HG03045 (cell line): Measurements from ENCODE around the gene PLEKHF1.
A peak's percentile ranks its signal among the peaks of the same experiment; 100 is the strongest.
"Not testable (repeated sequence)": the region's sequence is repeated elsewhere in the genome, so short reads cannot be mapped to it uniquely, and the experiment has no call there.

Source experiments
- ATAC-seq: cut with Tn5 transposase; IDR thresholded peaks from one replicate; pipeline ENCODE4 v1.9.1; 2021; ENCODE audit warnings: mild to moderate bottlenecking, moderate library complexity; ENCODE audit not compliant: unreplicated experiment

PLEKHF1 gene

GRCh38 chr19:29663861-29664752, 1.2 kb upstream of the PLEKHF1 start:
- no peak for ATAC-seq

GRCh38 chr19:29664753-29665214, 477 bp upstream of the PLEKHF1 start:
- ATAC-seq = no peak

- peak; percentile 7 for ATAC-seq
These were observed 741 bp downstream of the PLEKHF1 start for GRCh38 chr19:29665826-29666577.

GRCh38 chr19:29666578-29667386, 1.5 kb downstream of the PLEKHF1 start:
- ATAC-seq = no peak

- no peak for ATAC-seq
These were observed 2.1 kb downstream of the PLEKHF1 start for GRCh38 chr19:29667387-29667783.

GRCh38 chr19:29667901-29668341, 2.7 kb downstream of the PLEKHF1 start:
- no peak for ATAC-seq

- no peak for ATAC-seq
These were observed 3.7 kb downstream of the PLEKHF1 start for GRCh38 chr19:29668746-29669609.

- no peak for ATAC-seq
These were observed 5.0 kb downstream of the PLEKHF1 start for GRCh38 chr19:29670255-29670654.

- not testable (repeated sequence) for ATAC-seq
These were observed 5.7 kb downstream of the PLEKHF1 start for GRCh38 chr19:29671026-29671392.

- ATAC-seq = peak; percentile 60
These were observed 6.3 kb downstream of the PLEKHF1 start for GRCh38 chr19:29671393-29672160.

- no peak for ATAC-seq
These were observed 7.2 kb downstream of the PLEKHF1 start for GRCh38 chr19:29672319-29672932.

GRCh38 chr19:29672933-29673336, 7.7 kb downstream of the PLEKHF1 start:
- ATAC-seq = peak; percentile 41

- ATAC-seq = no peak
These were observed 8.4 kb downstream of the PLEKHF1 start for GRCh38 chr19:29673451-29674371.

GRCh38 chr19:29674374-29675119, 9.3 kb downstream of the PLEKHF1 start:
- no peak for ATAC-seq

GRCh38 chr19:29675120-29675649, 9.9 kb downstream of the PLEKHF1 start:
- no peak for ATAC-seq

GRCh38 chr19:29675650-29676186, 10.5 kb downstream of the PLEKHF1 start:
- no peak for ATAC-seq

GRCh38 chr19:29676586-29676985, 11.3 kb downstream of the PLEKHF1 start:
- ATAC-seq = no peak
